Activated CD4-positive, alpha-beta T cell treated with anti-CD3 and anti-CD28 coated beads for 48 hours (primary cell): ENCODE measurements around the gene CD28.

Experiments used
- DNase-seq: peaks from one replicate; pipeline ENCODE4 v3.0.0-alpha.2; 2020

CD28 gene

GRCh38 chr2:203719456-203720410, 13.3 kb downstream of the CD28 start:
- no peak for DNase-seq

- DNase-seq, result no peak
Measured at GRCh38 chr2:203720915-203721672, 14.7 kb downstream of the CD28 start.

DNA sequence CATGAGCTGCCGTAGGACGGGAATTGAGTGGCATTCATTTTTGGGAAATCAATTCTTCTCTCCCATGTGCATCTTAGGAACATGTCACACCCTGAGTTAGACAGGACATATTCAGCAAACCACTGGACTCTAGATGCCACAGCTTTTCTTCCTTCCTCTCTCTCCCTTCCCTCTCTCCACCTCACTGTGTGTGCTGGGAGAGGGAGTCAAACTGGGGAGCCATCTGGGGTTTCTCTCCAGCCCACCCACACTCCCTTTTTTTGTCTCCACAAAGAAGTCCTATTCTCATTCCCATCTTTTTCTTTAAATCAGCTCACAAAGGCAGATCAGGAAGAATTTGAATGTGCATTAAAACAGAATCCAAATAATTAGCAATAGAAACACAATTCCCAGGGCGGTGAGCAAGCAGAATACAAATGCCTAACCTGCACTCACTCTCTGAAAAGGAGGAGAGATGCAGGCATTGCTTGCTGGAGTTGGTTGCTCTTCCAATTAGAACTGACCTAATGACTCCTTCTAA, 15.4 kb downstream of the CD28 start:
- no peak for DNase-seq

- no peak for DNase-seq
Measured at GRCh38 chr2:203722411-203722810, 16.0 kb downstream of the CD28 start.

GRCh38 chr2:203728321-203728720, 21.9 kb downstream of the CD28 start:
- no peak for DNase-seq

GRCh38 chr2:203730076-203730729, 23.8 kb downstream of the CD28 start:
- no peak for DNase-seq

DNA sequence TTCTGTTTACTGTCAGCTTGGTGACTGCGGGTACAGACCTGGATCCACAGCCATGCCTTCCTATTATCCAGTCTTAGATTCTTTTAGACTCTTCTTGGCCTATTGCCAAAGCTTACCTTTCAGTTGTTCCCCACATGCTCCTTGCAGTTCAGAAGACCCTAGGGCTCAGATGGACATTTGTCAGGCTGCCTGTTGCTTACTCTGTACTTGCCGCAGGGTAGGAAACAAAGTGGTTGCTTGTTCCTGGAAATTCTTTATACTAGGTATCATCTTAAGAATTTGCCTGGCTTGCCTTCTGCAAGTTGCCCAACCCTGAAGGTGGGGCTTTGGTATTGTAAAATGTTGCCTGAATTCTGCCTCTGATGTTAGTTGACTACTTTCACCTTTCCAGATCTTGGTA, 24.4 kb downstream of the CD28 start:
- no peak for DNase-seq

DNA sequence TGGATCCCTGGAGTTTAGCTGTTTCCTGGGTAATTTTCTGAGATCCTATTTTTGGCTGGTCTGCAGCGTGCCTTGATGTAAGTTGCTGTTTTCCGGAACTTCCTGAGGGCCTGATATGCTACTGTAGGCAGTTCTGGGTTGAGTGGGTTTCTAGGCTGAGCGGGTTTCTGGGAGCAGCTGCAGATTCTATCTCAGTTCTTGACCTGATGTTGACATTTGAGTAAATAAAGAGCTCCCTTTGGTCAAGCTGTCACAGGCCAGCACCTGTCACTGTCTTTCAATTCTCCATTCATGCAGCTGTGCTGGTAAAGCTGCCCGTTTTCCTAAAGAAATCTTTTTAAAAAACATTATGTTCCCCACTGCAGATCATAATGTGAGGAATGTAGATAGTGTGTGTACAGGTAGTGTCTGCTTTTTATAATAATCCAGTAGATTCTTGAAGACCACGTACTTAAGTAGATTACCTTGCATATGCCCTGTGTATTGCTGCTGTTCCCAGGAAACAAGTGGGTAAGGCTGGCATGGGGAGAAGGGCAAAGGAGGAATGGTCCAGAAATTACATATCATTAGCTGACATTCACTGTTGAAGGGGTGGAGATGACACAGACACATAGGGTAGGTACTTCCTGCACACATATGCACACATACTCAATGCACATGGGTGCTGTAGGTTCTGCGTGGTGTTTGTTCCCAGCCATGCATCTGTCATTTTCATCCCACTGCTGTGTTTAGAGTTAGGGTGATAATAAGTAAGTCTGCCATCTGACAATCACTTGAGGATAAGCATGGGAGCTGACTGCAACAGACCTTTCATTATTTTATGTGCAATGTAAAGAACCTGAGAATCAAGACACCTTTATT, 25.9 kb downstream of the CD28 start:
- no peak for DNase-seq

GRCh38 chr2:203732953-203733510, 26.6 kb downstream of the CD28 start:
- no peak for DNase-seq

GRCh38 chr2:203733684-203734083, 27.2 kb downstream of the CD28 start:
- DNase-seq, result no peak

DNA sequence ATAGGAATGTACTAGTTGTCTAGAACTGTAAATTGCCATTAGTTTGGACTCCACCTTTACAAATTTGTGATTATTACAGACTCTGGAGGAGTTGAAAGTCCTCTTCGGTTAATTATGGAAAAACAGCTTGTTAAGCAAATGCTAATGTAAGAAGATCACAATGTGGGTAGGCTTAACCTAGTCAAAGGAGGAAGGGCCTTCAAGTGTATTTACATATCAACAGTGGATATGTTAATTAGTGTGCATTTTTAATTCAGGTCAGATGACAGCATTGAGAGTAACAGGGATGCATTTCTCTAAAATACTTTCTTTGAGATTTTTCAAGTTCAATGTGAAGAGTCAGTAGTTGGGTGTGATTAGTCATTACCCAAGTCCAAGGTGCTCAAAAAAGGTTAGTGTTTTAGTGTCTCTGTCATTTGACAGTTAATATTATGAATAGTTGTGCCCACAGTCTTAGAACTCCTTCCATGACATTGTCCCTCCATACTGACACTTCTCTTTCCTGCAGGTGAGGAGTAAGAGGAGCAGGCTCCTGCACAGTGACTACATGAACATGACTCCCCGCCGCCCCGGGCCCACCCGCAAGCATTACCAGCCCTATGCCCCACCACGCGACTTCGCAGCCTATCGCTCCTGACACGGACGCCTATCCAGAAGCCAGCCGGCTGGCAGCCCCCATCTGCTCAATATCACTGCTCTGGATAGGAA, 28.0 kb downstream of the CD28 start:
- peak; percentile 53 for DNase-seq

DNA sequence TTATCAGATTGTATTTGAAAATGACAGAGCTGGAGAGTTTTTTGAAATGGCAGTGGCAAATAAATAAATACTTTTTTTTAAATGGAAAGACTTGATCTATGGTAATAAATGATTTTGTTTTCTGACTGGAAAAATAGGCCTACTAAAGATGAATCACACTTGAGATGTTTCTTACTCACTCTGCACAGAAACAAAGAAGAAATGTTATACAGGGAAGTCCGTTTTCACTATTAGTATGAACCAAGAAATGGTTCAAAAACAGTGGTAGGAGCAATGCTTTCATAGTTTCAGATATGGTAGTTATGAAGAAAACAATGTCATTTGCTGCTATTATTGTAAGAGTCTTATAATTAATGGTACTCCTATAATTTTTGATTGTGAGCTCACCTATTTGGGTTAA, 30.9 kb downstream of the CD28 start:
- DNase-seq, result no peak

- DNase-seq, result no peak
Measured at GRCh38 chr2:203739351-203739750, 32.9 kb downstream of the CD28 start.

DNA sequence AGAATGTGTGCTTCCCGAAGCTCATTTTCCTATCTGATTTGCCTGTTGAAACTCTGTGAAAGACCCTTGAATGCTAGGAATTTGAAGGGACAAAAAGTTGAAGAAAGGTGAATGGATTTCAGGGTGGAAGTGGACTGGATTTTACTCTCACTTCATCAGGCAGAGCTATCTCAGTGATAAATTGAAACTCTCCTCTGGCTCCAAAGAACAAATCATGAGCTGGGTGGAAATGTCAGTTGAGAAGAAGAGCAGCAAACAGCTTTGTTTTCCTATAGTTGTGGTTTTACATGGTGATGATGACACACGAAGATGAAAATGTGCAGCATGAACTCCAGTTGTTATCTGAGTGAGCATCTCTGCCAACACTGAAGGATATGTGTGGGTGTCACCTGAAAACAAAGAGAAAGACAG, 34.4 kb downstream of the CD28 start:
- DNase-seq, result no peak

DNA sequence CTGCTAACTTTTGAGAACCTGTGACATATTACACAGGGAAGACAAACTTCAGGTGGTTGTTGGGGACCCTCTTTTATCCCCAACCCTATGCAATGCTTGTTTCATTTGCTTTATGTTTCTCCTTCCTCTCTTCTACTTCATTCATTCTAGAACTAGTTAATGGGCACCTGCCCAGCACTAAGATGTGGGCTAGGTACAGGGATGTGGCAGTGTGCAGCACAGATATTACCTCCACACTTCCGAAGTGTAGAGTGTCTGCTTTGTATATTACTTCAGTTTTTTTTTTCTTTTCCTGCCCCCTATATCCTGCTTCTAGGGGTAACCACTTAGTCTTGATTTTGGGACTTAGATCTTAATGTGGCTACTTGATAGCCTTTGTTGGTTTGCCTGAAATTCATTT, 35.1 kb downstream of the CD28 start:
- no peak for DNase-seq

GRCh38 chr2:203743441-203743981, 37.1 kb downstream of the CD28 start:
- DNase-seq, result no peak

GRCh38 chr2:203744091-203744490, 37.7 kb downstream of the CD28 start:
- no peak for DNase-seq

- no peak for DNase-seq
Measured at GRCh38 chr2:203745267-203745666, 38.8 kb downstream of the CD28 start.

- no peak for DNase-seq
Measured at GRCh38 chr2:203748331-203749126, 42.1 kb downstream of the CD28 start.
